ENCODE data around the gene MMP17.

GRCh38 chr12:131796411-131796736 is 31.8 kb upstream of the MMP17 start:
- TF ChIP-seq CTCF (IDR thresholded peaks at IDR 0.05) (no peak), POLR2A (IDR thresholded peaks at IDR 0.05) (no peak), EP300 (IDR thresholded peaks at IDR 0.05) (no peak)

All from ovary (tissue), 3 donors.